Measurements from ENCODE around the gene ERI2. TPM values are rescaled to one million over a fixed set of nuclear protein-coding genes. Genes with fewer than 3 reads are reported as not detected.

The ERI2 gene
- total RNA-seq, 1 donor from 2014 or later, result 4.5 TPM

DNA sequence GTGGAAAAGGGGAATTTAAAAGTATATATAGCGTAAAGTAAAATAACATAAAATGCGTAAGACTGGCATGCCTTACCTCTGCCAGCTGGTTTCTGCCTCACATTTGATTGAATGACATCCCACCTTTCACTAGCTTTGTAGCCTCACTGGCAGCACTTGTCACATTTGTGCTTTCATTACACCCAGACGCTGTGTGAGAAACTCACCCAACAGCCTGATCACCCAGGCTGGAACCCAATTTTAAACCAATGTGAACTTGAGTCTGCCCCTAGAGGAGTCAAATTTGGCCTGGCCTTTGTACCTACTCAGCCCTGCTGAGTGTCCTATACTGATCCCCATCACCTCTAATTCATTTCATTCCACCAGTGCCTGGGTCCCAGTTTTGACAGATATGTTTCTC, 59.8 kb downstream of the ERI2 start:
- Mint-ChIP-seq H3K27me3 (no peaks in the 10 kb centered on the region), H3K27ac (no peak overlapping the region), H3K36me3 (ENCODE audit: low read depth) (peaks cover 6% of the 10 kb centered on the region), H3K4me1 (peaks cover 7% of the 10 kb centered on the region), H3K9me3 (peaks cover 15% of the 10 kb centered on the region), H3K4me3 (no peak overlapping the region)
- TF ChIP-seq, protein P1, sequence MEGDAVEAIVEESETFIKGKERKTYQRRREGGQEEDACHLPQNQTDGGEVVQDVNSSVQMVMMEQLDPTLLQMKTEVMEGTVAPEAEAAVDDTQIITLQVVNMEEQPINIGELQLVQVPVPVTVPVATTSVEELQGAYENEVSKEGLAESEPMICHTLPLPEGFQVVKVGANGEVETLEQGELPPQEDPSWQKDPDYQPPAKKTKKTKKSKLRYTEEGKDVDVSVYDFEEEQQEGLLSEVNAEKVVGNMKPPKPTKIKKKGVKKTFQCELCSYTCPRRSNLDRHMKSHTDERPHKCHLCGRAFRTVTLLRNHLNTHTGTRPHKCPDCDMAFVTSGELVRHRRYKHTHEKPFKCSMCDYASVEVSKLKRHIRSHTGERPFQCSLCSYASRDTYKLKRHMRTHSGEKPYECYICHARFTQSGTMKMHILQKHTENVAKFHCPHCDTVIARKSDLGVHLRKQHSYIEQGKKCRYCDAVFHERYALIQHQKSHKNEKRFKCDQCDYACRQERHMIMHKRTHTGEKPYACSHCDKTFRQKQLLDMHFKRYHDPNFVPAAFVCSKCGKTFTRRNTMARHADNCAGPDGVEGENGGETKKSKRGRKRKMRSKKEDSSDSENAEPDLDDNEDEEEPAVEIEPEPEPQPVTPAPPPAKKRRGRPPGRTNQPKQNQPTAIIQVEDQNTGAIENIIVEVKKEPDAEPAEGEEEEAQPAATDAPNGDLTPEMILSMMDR (IDR thresholded peaks at IDR 0.05), result no peak
- ChIA-PET POLR2A (no interaction called here), CTCF (no interaction called here)
- intact Hi-C loops (cut with micrococcal nuclease), result no loop called here
- no peak for DNase-seq
- ATAC-seq (ENCODE audit: low read depth), result no peak

Other genes starting within 250 kb of the ERI2 start
- gene ACSM2B, start 230.1 kb downstream of the ERI2 start, total RNA-seq, result not detected in 2 replicates
- gene ACSM1, start 108.8 kb downstream of the ERI2 start, total RNA-seq, result 0.44 and 0.60 TPM in 2 replicates
- 41.1 and 42.2 TPM in 2 replicates for gene THUMPD1, start 64.7 kb downstream of the ERI2 start, total RNA-seq
- gene ACSM3, start 42.5 kb downstream of the ERI2 start, total RNA-seq, result 12.8 and 13.6 TPM in 2 replicates
- gene REXO5, start 55 bp upstream of the ERI2 start, total RNA-seq, result 0.44 and 0.83 TPM in 2 replicates
- gene DCUN1D3, start 93.9 kb upstream of the ERI2 start, total RNA-seq, result 4.1 and 4.7 TPM in 2 replicates
- gene LYRM1, start 94.3 kb upstream of the ERI2 start, total RNA-seq, result 20.7 and 22.4 TPM in 2 replicates